MM.1S (cell line): ENCODE results near the gene NPFFR1.

Source experiments
- DNase-seq: peaks from one replicate; pipeline ENCODE4 v3.0.0-alpha.2; 2015
- H2AFZ ChIP-seq: fragments of 300-600 bp; sonication (generic); 2 replicates; pipeline ENCODE4 v1.6.0; 2016; ENCODE audit warnings: antibody characterized with exemption, low read length
- H3F3A ChIP-seq: fragments of 300-600 bp; sonication (generic); 2 replicates; pipeline ENCODE4 v1.6.1; 2016; ENCODE audit warnings: mild to moderate bottlenecking, antibody characterized with exemption, low read length, moderate library complexity, mixed read lengths; ENCODE audit not compliant: insufficient read depth
- H3K27ac ChIP-seq: fragments of 300-600 bp; sonication (generic); 2 replicates; pipeline ENCODE4 v1.5.1; 2016; ENCODE audit warnings: mild to moderate bottlenecking, low read length
- H3K27me3 ChIP-seq: fragments of 300-600 bp; sonication (generic); replicated peaks from 2 replicates; pipeline ENCODE4 v1.6.0; 2016; ENCODE audit warnings: low read length; ENCODE audit not compliant: insufficient read depth
- H3K36me3 ChIP-seq: fragments of 300-600 bp; sonication (generic); replicated peaks from 2 replicates; pipeline ENCODE4 v1.6.1; 2016; ENCODE audit warnings: mild to moderate bottlenecking, low read length, mixed read lengths; ENCODE audit not compliant: insufficient read depth
- H3K4me1 ChIP-seq: fragments of 300-600 bp; sonication (generic); 2 replicates; pipeline ENCODE4 v1.6.1; 2016; ENCODE audit warnings: low read length, mixed read lengths
- H3K4me2 ChIP-seq: fragments of 300-600 bp; sonication (generic); 2 replicates; pipeline ENCODE4 v1.6.0; 2016; ENCODE audit warnings: low read depth, low read length
- H3K4me3 ChIP-seq: fragments of 300-600 bp; sonication (generic); 2 replicates; pipeline ENCODE4 v1.5.1; 2016; ENCODE audit warnings: low read length, mixed read lengths
- H3K79me2 ChIP-seq: fragments of 300-600 bp; sonication (generic); 2 replicates; pipeline ENCODE4 v1.6.1; 2016; ENCODE audit warnings: mixed run types, low read length, mixed read lengths
- H3K9ac ChIP-seq: fragments of 300-600 bp; sonication (generic); 2 replicates; pipeline ENCODE4 v1.6.1; 2016; ENCODE audit warnings: low read length, mixed read lengths
- H3K9me2 ChIP-seq: fragments of 300-600 bp; sonication (generic); replicated peaks from 2 replicates; pipeline ENCODE4 v1.6.1; 2016; ENCODE audit warnings: mild to moderate bottlenecking, low read length, mixed read lengths; ENCODE audit not compliant: insufficient read depth
- H3K9me3 ChIP-seq: fragments of 300-600 bp; sonication (generic); replicated peaks from 2 replicates; pipeline ENCODE4 v1.6.1; 2016; ENCODE audit warnings: mild to moderate bottlenecking, low read length, mixed read lengths; ENCODE audit not compliant: insufficient read depth
- H4K20me1 ChIP-seq: fragments of 300-600 bp; sonication (generic); 2 replicates; pipeline ENCODE4 v1.6.1; 2016; ENCODE audit warnings: mild to moderate bottlenecking, low read length, moderate library complexity, mixed read lengths; ENCODE audit not compliant: insufficient read depth
- CTCF ChIP-seq: fragments of 300-600 bp; sonication (generic); IDR thresholded peaks from 2 replicates; pipeline ENCODE4 v1.5.1; 2016; ENCODE audit warnings: antibody characterized with exemption, low read length, mixed read lengths
- EZH2 ChIP-seq: fragments of 300-600 bp; sonication (generic); optimal IDR thresholded peaks from 2 replicates; pipeline ENCODE3; 2017; ENCODE audit warnings: low read depth, mild to moderate bottlenecking, antibody characterized with exemption, low read length, mixed read lengths
- EZH2phosphoT487 ChIP-seq: fragments of 300-600 bp; sonication (generic); IDR thresholded peaks from 2 replicates; pipeline ENCODE4 v1.6.1; 2018; ENCODE audit warnings: antibody characterized with exemption, low read length

NPFFR1 gene

GRCh38 chr10:70306886-70307520 lies 23.2 kb upstream of the NPFFR1 start:
- no peaks in the 10 kb centered on the region for H4K20me1 ChIP-seq
- DNase-seq: no peak
- 0 out of 2 replicates have a peak, but pooled peaks cover 6% of the 10 kb centered on the region for H3K4me1 ChIP-seq
- no peak overlapping the region for H3K4me3 ChIP-seq
- H2AFZ ChIP-seq: no peak overlapping the region
- no peaks in the 10 kb centered on the region for H3K27me3 ChIP-seq
- no peaks in the 10 kb centered on the region for H3K9me3 ChIP-seq
- H3K36me3 ChIP-seq: no peaks in the 10 kb centered on the region
- H3K27ac ChIP-seq: no peak overlapping the region
- no peaks in the 10 kb centered on the region for H3K79me2 ChIP-seq
- TF ChIP-seq EZH2phosphoT487: no peak
- TF ChIP-seq CTCF: no peak
- no peak for TF ChIP-seq EZH2
- no peaks in the 10 kb centered on the region for H3F3A ChIP-seq
- no peaks in the 10 kb centered on the region for H3K9me2 ChIP-seq
- no peak overlapping the region for H3K9ac ChIP-seq
- no peak overlapping the region for H3K4me2 ChIP-seq

DNA sequence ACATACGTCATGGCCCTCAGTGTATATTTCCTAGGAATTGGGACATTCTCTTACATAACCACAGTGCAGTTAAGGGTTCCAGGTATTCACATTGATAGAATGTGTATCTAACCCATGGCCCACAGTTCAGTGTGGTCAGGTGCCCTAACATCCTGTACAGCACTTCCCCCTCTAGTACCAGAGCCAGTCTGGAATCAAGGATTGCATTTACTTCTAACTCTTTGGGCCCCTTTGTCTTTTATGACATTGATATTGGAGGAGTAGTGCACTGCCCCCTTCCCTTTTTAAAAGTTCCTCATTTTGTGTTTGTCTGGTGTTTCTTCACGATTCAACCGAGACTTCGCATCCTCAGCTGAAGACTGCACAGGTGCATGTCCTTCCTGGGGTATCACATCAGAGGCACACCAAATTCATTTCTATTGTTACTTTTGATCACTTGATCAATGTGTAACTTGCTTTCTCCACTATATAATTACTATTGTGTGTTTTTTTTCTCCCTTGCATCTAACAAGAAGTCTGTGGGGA lies 22.4 kb upstream of the NPFFR1 start:
- H3K27me3 ChIP-seq: no peaks in the 10 kb centered on the region
- no peaks in the 10 kb centered on the region for H4K20me1 ChIP-seq
- DNase-seq: no peak
- no peak overlapping the region for H3K4me2 ChIP-seq
- no peaks in the 10 kb centered on the region for H3K9me3 ChIP-seq
- TF ChIP-seq EZH2phosphoT487 (no peak), EZH2 (no peak), CTCF (no peak)
- H2AFZ ChIP-seq: no peak overlapping the region
- no peaks in the 10 kb centered on the region for H3F3A ChIP-seq
- H3K79me2 ChIP-seq: no peaks in the 10 kb centered on the region
- H3K9me2 ChIP-seq: no peaks in the 10 kb centered on the region
- H3K4me1 ChIP-seq: 0 out of 2 replicates have a peak, but pooled peaks cover 6% of the 10 kb centered on the region
- H3K9ac ChIP-seq: no peak overlapping the region
- no peaks in the 10 kb centered on the region for H3K36me3 ChIP-seq
- H3K4me3 ChIP-seq: no peak overlapping the region
- H3K27ac ChIP-seq: no peak overlapping the region

DNA sequence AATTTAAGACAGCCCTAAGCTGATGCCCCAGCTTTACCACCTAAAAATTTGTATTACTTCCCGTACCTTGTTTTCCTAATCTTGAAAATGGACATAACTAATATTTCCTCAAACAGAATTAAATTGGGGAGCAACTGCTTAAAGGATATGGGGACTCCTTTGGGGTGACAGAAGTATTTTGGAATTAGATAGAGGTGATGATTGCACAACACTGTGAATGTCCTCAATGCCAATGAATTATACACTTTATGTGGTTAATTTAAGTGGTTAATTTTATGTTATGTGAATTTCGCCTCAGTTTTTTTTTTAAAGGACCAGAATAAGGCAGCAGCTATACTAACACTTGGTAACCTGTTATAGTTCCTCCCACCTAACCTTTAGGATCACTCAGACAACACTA lies 19.9 kb upstream of the NPFFR1 start:
- Histone ChIP-seq H3K27me3 (no peaks in the 10 kb centered on the region), H4K20me1 (no peaks in the 10 kb centered on the region), H3K9ac (no peak overlapping the region), H3K9me3 (no peaks in the 10 kb centered on the region), H3K36me3 (no peaks in the 10 kb centered on the region), H3F3A (no peaks in the 10 kb centered on the region), H2AFZ (no peak overlapping the region), H3K9me2 (no peaks in the 10 kb centered on the region), H3K27ac (no peak overlapping the region), H3K4me2 (no peak overlapping the region), H3K4me1 (0 out of 2 replicates have a peak, but pooled peaks cover 6% of the 10 kb centered on the region), H3K79me2 (no peaks in the 10 kb centered on the region), H3K4me3 (no peak overlapping the region)
- DNase-seq: no peak
- no peak for TF ChIP-seq CTCF
- TF ChIP-seq EZH2phosphoT487: no peak
- no peak for TF ChIP-seq EZH2
